IPS-18c (cell line): ENCODE measurements around the gene ZNF576.
"Not testable (repeated sequence)": the region's sequence is repeated elsewhere in the genome, so short reads cannot be mapped to it uniquely, and the experiment has no call there.

Experiments
- H3K4me3 ChIP-seq: 2 replicates; pipeline ENCODE4 v1.7.0; 2013; ENCODE audit warnings: low read depth, mild to moderate bottlenecking, low read length, moderate library complexity; ENCODE audit not compliant: insufficient read depth
- H3K9me3 ChIP-seq: one replicate; pipeline ENCODE4 v1.6.1; 2013; ENCODE audit warnings: mild to moderate bottlenecking, low read length, moderate library complexity; ENCODE audit not compliant: control insufficient read depth, insufficient read depth

The ZNF576 gene

DNA sequence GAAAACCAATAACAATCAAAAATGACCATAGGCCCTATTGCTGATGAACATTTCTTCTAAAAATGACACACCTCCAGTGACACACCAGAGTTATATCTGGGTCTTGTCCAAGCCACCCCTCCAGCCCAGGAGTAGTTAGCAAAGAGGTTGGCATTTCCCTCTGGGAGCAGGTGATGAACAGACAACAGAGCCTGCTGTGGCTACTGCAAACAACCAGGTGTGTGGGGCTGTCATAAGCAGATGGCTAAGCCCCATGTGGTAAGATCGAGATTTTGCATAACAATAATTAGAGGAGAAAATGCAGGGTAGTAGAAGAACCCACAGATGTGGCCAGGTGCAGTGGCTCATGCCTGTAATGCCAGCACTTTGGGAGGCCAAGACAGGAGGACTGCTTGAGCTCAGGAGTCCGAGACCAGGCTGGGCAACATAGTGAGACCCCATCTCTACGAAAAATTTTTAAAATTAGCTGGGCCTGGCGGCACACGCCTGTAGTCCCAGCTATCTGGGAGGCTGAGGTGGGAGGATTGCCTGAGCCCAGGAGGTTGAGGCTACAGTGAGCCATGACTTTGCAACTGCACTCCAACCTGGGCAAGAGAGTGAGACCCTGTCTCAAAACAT lies 26.1 kb upstream of the ZNF576 start:
- Histone ChIP-seq H3K9me3 (no peaks in the 10 kb centered on the region), H3K4me3 (no peak overlapping the region)

DNA sequence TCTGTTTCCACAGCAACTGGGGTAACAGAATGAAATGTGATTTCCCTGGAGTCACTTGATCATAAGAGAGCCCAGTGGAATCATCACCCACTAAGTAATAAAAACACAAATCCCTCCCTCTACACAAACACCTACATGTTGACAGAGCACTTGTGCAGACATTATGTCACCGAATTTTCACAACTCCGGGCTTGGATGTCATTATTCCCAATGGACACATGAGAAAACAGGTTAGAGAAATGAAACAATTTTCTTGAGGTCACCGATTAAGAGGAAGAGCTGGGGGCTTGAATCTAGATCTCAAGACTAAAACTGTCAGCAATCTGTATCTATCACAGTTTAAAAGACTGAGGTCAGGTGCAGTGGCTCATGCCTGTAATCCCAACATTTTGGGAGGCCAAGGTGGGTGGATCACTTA lies 24.2 kb upstream of the ZNF576 start:
- H3K9me3 ChIP-seq, result no peaks in the 10 kb centered on the region
- H3K4me3 ChIP-seq, result no peak overlapping the region

DNA sequence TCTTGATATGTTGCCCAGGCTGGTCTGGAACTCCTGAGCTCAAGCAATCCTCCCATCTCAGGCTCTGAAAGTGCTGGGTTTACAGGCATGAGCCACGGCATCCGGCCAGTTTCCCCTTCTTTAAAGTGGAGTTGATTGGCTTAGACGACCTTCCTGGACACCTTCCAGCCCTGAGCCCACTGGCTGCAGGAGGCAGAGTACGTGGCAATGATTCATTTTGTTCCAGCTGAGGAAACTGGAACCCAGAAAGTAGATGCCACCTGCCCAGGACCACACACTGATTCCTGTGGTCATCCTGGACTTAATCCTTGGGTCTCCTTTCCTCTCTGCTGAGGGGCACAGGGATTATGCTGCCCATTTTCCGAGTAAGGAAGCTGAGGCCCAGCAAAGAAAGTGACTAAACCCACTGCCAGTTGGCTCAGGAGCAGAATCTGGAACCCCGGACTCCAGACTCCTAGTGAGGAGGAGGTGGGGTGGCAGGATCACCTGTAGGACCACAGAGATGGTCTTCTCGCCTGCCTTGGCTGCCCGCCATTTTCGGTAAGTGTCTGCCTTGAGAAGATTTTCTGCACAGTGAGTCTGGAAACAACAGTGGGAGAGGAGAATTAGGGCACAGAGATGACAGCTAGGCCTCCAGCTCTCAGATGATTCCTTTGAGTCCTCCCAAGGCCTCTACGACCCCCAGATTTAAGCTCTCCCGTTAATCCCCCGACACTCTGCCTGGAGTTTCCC lies 21.8 kb upstream of the ZNF576 start:
- peak overlapping the region; percentile 78 for H3K4me3 ChIP-seq
- H3K9me3 ChIP-seq, result no peaks in the 10 kb centered on the region

DNA sequence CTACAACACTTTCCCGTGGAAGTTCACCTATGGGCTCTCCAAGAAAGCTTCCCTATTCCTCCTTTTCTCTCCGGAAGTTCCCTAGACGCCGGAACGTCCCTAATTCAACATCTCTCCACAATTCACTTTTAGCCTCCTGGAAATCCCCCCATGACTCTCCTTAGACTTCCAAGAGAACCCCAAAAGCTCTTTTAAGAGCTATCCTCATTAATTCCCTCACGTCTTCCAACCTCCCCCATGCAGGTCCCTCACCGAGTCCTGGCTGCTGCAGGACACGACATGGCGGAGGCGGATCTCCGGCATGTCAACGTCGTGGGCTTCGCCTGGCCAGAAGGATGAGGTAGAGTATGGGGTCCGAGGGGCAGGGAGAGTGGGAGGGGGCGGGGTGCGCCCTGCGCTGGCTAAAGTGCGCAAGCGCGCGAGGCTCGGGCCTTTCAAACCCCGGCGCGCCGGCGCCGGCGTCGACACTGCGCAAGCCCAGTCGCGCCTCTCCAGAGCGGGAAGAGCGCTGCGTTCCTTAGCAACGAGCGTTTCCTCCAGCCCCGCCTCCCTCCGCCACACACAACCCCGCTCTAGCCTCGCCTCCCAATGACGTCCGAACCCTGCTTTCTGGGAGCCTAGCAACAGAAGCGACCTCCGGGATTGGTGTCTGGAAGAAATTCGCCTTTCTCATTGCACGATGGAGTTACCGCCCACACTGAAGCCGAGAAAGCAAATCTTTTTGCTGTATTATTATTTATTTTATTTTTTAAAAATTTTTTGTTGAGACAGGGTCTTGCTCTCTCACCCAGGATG lies 21.0 kb upstream of the ZNF576 start, which contains the start of the genes PINLYP and XRCC1:
Gene PINLYP (plus strand): TSS at position 646 of the 795 bp plus-strand sequence. CDS start 1,391 bp downstream, outside the sequence.
Gene XRCC1 (minus strand): TSS at position 372 of the 795 bp plus-strand sequence. CDS start 69 bp downstream, at position 303.
- Histone ChIP-seq H3K4me3 (peak within 1 kb of the TSS; percentile 78), H3K9me3 (no peaks in the 10 kb centered on the region)

DNA sequence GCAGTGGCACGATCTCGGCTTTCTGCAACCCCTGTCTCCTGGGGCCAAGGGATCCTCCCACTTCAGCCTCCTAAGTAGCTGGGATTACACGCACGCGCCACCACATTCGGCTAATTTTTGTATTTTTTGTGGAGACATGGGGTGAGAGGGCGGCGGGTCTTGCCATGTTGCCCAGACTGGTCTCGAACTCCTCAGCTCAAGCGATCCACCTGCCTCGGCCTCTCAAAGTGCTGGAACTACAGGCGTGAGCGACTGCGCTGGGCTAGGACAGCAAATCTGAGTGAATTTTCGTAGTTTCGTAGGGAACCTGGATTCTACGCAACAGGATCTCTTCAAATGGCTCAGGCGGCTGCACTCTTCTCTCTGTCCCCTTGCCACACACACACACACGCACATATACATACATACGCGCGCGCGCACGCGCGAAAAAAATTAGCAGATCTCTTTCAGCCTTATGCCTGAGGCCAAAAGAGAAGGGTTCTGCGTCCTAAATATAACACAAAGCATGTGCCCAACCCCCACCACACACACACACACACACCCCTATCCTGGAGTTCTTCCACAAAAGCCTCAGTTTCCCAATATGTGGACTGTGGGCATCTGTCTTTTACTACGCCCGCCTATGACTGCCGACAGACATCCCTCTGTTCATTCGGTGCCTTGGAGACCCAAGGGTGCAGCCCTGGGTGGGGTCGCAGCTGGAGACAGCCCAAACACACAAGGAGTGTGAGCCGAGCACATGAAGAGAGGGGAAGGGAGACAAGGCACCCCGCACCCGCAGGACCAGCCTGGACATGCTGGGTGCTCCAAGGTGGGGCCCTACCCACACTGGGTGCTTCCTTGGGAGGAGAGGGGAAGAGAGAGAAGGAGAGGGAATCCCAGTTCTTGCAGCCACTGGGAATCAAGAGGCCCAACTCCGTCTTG lies 20.2 kb upstream of the ZNF576 start:
- Histone ChIP-seq H3K9me3 (no peaks in the 10 kb centered on the region), H3K4me3 (peak overlapping the region; percentile 21; the same call in 1 of the 2 replicates)

DNA sequence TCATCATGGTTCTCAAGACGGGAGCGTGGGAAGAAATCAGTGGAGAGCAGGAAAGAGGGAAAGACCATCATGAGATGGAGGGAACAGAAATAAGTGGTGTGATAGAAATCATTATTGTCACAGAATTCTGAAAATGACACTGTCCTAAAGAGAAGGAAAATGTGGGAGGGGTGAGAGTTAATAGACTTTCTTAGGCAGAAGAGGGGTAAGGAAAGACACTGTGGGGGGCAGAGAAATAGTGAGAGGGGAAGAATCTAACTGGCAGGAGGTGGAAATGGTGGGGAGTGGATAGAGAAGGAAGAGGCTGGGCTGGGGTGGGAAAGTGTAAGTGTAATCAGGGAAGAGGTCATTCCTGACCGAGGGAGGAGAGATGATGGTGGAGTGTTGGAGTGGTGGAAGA lies 17.6 kb upstream of the ZNF576 start:
- Histone ChIP-seq H3K4me3 (no peak overlapping the region), H3K9me3 (no peaks in the 10 kb centered on the region)

DNA sequence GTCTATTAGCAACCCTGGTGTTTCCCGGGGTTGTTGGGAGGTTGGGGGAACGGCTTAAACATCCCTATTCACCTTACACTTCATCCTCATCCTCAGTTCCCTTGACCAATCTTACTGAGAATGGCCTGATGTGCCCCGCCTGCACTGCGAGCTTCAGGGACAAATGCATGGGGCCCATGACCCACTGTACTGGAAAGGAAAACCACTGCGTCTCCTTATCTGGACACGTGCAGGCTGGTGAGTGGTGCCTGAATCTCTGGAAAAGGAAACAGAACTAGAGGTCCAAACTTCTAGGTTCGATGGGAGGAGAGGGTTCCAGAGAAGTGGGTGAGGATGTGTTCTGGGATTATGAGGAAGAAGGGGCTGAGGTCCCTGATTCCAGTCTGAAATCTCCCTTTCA lies 14.9 kb upstream of the ZNF576 start:
- Histone ChIP-seq H3K4me3 (no peak overlapping the region; the same call in 1 of the 2 replicates), H3K9me3 (no peaks in the 10 kb centered on the region)

DNA sequence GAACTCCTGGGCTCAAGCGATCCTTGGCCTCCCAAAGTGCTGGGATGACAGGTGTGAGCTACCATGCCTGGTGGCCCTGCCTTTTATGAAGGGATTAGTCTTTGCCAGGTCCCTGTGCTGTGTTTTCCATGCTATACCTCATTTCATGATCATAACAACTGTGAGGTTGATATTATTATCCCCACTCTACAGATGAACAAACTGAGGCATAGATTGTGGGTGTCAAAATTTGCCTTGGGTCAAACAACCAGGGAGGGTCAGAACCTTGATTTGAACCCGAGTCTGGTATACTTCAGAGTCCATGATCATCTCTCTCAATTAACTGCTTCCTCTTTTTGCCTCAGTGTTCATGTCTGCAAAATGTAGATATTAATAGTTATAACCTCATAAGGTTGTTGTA lies 13.9 kb upstream of the ZNF576 start:
- no peaks in the 10 kb centered on the region for H3K9me3 ChIP-seq
- no peak overlapping the region for H3K4me3 ChIP-seq

DNA sequence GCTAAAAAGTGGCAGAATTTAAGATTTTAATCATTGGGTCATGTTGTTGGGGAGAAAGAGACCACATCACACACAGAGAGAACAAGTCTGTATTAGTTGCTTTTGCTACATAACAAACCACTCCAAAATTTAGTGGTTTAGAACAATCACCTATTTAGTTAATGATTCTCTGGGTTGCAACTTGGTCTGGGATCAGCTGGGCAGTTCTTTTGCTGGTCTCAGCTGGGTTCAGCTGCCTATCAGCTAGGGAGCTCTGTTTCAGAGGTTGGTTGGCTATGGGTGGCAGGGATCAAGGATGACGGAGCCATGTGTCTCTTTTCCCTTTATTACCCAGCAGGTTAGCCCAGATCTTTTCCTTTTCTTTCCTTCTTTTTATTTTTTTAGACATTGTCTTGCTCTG lies 11.9 kb upstream of the ZNF576 start:
- Histone ChIP-seq H3K4me3 (no peak overlapping the region), H3K9me3 (no peaks in the 10 kb centered on the region)

DNA sequence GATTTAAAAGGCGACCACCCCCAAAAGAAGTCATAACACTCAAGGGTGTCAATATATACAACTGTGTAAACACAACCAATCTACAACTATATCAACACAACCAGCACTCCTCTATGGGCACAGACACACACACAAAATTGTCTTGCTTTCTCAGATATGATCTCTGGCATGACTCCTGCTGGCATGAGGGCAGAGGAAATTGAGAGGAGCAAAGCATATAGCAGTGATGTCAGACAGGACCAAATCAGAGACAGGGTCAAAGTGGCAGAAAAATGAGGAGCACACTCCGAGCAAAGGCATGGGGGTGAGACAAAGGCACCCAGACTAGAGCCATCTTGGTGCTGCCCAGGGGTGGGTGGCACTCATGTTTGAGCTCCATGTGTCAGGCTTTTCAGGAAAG lies 10.0 kb upstream of the ZNF576 start:
- Histone ChIP-seq H3K9me3 (no peaks in the 10 kb centered on the region), H3K4me3 (no peak overlapping the region)

DNA sequence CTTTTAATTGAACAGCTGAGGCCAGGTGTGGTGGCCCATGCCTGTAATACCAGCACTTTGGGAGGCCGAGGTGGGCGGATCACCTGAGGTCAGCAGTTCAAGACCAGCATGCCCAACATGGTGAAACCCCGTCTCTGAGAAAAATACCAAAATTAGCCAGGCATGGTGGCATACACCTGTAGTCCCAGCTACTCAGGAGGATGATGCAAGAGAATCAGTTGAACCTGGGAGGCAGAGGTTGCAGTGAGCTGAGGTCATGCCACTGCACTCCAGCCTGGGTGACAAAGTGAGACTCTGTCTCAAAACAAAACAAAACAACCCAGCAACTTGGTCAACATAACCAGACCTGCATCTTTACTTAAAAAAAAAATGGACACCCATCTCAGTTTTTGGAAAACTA lies 9.4 kb upstream of the ZNF576 start:
- H3K9me3 ChIP-seq, H3K4me3 ChIP-seq: not testable (repeated sequence)

DNA sequence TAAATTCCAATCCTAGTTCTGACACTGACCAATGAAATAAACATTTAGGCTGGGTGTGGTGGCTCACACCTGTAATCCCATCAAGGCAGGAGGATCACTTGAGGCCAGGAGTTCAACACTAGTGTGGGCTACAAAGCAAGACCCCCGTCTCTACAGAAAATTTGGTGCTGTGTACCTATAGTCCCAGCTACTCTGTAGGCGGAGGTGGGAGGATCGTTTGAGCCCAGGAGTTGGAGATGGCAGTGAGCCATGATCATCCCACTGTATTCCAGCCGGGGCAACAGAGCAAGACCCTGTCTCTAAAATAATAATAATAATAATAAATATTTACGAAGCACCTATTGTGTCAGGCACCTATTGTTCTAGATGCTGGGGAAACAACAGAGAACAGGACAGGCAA lies 7.1 kb upstream of the ZNF576 start:
- no peaks in the 10 kb centered on the region for H3K9me3 ChIP-seq
- no peak overlapping the region for H3K4me3 ChIP-seq

DNA sequence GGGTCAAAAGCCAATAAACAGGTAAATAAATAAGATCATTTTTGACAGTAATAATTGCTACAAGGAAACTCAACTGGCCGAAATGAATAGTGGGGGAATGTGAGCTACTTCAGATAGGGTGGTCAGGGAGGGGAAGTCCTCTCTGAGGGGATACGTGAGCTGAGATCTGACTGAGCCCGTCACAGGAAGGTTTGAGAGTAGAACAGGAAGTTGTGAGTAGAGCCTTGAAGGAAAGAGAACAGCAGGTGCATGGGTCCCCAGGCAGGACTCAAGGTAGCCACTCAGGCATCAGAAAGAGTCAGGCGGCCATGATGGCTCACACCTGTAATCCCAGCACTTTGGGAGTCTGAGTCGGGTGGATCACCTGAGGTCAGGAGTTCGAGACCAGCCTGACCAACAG lies 6.7 kb upstream of the ZNF576 start:
- no peaks in the 10 kb centered on the region for H3K9me3 ChIP-seq
- no peak overlapping the region for H3K4me3 ChIP-seq

DNA sequence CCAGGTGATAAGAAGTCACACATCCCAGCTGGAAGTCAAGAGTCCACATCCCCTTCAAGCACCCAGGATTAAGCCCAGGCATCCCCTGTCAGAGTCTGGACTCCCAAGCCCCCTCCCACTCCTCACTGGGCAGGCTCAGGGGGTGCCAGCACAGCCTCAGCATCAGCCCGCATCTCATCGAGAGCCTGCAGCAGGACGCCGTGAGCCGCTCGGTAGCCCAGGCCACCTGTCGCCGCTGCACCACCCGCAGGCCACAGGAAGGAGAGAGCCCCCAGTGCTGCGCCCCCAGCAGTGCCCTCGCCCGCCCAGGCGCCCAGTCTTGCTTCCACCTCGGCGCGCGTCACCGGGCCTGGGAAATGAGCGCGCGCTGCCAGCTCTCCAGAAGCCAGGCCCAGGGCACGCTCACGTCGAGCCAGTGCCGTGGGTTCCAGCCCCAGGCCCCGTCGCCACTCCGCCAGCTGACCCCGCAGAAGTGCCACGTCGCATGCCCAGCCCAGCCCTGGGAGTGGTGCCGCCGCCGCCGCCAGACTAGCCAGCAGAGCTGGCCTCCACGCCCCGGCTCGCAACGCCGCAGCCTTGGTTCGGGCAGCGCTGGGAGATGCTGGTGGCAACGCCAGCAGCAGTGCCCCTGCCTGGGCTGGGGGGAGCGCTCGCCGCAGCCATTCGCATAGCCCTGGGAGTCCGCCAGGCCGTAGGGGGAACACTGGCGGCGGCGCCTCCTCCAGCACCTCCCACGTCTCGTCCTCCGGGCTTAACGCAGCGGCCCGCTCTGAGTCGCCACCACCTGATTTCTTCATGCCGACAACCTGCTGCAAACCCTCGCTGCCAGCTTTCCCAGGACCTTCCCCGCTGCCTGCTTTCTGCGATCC lies 4.3 kb upstream of the ZNF576 start:
- no peak overlapping the region for H3K4me3 ChIP-seq
- no peaks in the 10 kb centered on the region for H3K9me3 ChIP-seq

DNA sequence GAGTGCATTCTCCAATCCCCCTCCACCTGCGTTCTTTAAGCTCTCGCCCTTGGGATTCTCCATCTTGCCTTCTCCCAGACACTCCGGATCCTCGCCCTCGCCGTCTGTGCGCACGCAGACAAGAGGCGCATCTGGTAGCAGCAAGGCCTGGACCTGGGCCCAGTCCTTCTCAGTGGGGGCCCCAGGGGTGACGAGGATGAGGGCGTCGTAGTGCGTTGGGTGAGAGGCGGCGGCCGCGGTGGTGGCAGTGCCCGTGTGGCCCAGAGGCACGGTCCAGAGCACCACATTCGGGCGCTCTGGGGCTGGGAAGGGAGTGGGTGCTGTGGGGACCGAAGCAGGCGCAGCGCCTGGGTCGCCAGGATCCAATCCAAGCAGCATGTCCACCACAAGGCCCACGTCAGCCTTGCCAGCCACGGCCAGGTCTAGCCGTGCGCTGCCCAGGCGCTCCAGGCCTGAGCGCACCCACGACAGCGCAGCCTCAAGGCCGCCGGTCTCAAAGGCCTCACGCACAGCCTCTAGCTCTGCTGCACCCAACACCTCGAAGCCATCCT lies 3.5 kb upstream of the ZNF576 start:
- H3K4me3 ChIP-seq, result no peak overlapping the region

More for the DNA sequence above, 3.5 kb upstream of the ZNF576 start:
- H3K9me3 ChIP-seq, result no peaks in the 10 kb centered on the region
